SK-N-SH (cell line): Measurements from ENCODE around the gene AGO4. TPM values are rescaled to one million over a fixed set of nuclear protein-coding genes. Genes with fewer than 3 reads are reported as not detected.

Experiments
- CTCF ChIA-PET: fragments of 300-600, 350-600 bp; formaldehyde crosslinking; extraction: SDS; loops from one replicate; lab custom pipeline; 2021; lab: Yijun Ruan, JAX
- POLR2A ChIA-PET: fragments of 350-600 bp; sonication (Branson Sonifier 250); formaldehyde crosslinking; extraction: SDS; loops from one replicate; lab custom pipeline; 2020; ENCODE audit warnings: antibody characterized with exemption, inconsistent platforms; lab: Yijun Ruan, JAX
- DNase-seq: peaks from one replicate; pipeline ENCODE4 v3.0.0; 2012
- H2AFZ ChIP-seq: fragments of 200-600 bp; sonication (generic); 2 replicates; pipeline ENCODE4 v1.8.1; 2016; ENCODE audit warnings: antibody characterized with exemption, mild to moderate bottlenecking, low read depth
- H3F3A ChIP-seq: fragments of 200-600 bp; sonication (generic); replicated peaks from 2 replicates; pipeline ENCODE3; 2016; ENCODE audit warnings: antibody characterized with exemption, mild to moderate bottlenecking; ENCODE audit not compliant: insufficient read depth
- H3K27ac ChIP-seq, 2 experiments: fragments of 200-500 bp in 1 of 2; fragments of 200-600 bp in 1 of 2; sonication (Bioruptor generic) in 1 of 2; sonication (generic), shearing (Covaris generic) in 1 of 2; 2 replicates each; pipeline versions ENCODE4 v1.5.1 to v1.6.1; 2014 to 2016; ENCODE audit warnings: low read depth in 2 of 2, inconsistent platforms in 1 of 2, low read length in 1 of 2, mild to moderate bottlenecking in 1 of 2, mixed read lengths in 1 of 2
- H3K27me3 ChIP-seq: fragments of 200-600 bp; sonication (generic), shearing (Covaris generic); 2 replicates; pipeline ENCODE4 v1.6.1; 2016; ENCODE audit warnings: mixed run types; ENCODE audit not compliant: insufficient read depth
- H3K36me3 ChIP-seq, 2 experiments: fragments of 200-500 bp in 1 of 2; fragments of 200-600 bp in 1 of 2; sonication (Bioruptor generic) in 1 of 2; sonication (generic) in 1 of 2; replicated peaks in 1 of 2; 2 replicates each; pipeline versions ENCODE3 to v1.5.1; 2014 to 2016; ENCODE audit warnings: low read length in 1 of 2, mild to moderate bottlenecking in 1 of 2; ENCODE audit not compliant: insufficient read depth in 2 of 2, control insufficient read depth in 1 of 2
- H3K4me1 ChIP-seq, 2 experiments: fragments of 200-500 bp in 1 of 2; fragments of 200-600 bp in 1 of 2; sonication (Bioruptor generic) in 1 of 2; sonication (generic), shearing (Covaris generic) in 1 of 2; 2 replicates each; pipeline versions ENCODE4 v1.5.1 to v1.6.1; 2014 to 2016; ENCODE audit warnings: low read depth in 1 of 2, low read length in 1 of 2, mixed run types in 1 of 2; ENCODE audit not compliant: insufficient read depth in 2 of 2, control insufficient read depth in 1 of 2
- H3K4me2 ChIP-seq: fragments of 200-600 bp; sonication (generic), shearing (Covaris generic); 2 replicates; pipeline ENCODE4 v1.6.1; 2017; ENCODE audit warnings: mixed run types
- H3K4me3 ChIP-seq, 2 experiments: fragments of 200-500 bp in 1 of 2; fragments of 200-600 bp in 1 of 2; sonication (Bioruptor generic) in 1 of 2; sonication (generic), shearing (Covaris generic) in 1 of 2; 2 replicates each; pipeline versions ENCODE4 v1.5.1 to v1.8.1; 2014 to 2016; ENCODE audit warnings: low read depth in 2 of 2, inconsistent platforms in 1 of 2, low read length in 1 of 2, mild to moderate bottlenecking in 1 of 2, mixed read lengths in 1 of 2, moderate library complexity in 1 of 2
- H3K79me2 ChIP-seq: fragments of 200-600 bp; sonication (generic); 2 replicates; pipeline ENCODE4 v1.8.1; 2017; ENCODE audit warnings: mild to moderate bottlenecking; ENCODE audit not compliant: insufficient read depth
- H3K9ac ChIP-seq: fragments of 200-600 bp; sonication (generic); 2 replicates; pipeline ENCODE4 v1.6.1; 2017; ENCODE audit warnings: mixed run types
- H3K9me2 ChIP-seq: fragments of 200-600 bp; sonication (generic); 2 replicates; pipeline ENCODE4 v1.6.1; 2017; ENCODE audit warnings: mixed run types
- H3K9me3 ChIP-seq: fragments of 200-600 bp; sonication (generic); 2 replicates; pipeline ENCODE4 v1.6.1; 2017; ENCODE audit warnings: mixed run types, mild to moderate bottlenecking, moderate library complexity
- H4K20me1 ChIP-seq: fragments of 200-600 bp; sonication (generic); 2 replicates; pipeline ENCODE4 v1.6.1; 2017; ENCODE audit warnings: mild to moderate bottlenecking, mixed run types; ENCODE audit not compliant: insufficient read depth
- ELF1 ChIP-seq: IDR thresholded peaks from 2 replicates; pipeline ENCODE4 v1.4.0; 2012
- EP300 ChIP-seq, 2 experiments: IDR thresholded peaks; 2 replicates each; pipeline versions ENCODE4 v1.4.0 to v1.6.1; 2012; ENCODE audit warnings: borderline replicate concordance in 1 of 2, low read depth in 1 of 2, low read length in 1 of 2
- EZH2phosphoT487 ChIP-seq: fragments of 200-600 bp; sonication (generic); IDR thresholded peaks from 2 replicates; pipeline ENCODE4 v1.6.1; 2017; ENCODE audit warnings: low read depth, mixed run types, mild to moderate bottlenecking, antibody characterized with exemption, moderate library complexity, borderline replicate concordance
- FOSL2 ChIP-seq: IDR thresholded peaks from 2 replicates; pipeline ENCODE4 v1.4.0; 2012; ENCODE audit warnings: low read depth, mild to moderate bottlenecking, moderate library complexity, borderline replicate concordance
- FOXM1 ChIP-seq: IDR thresholded peaks from 2 replicates; pipeline ENCODE4 v1.4.0; 2012; ENCODE audit warnings: low read depth, mild to moderate bottlenecking
- GABPA ChIP-seq: IDR thresholded peaks from 2 replicates; pipeline ENCODE4 v1.4.0; 2012; ENCODE audit warnings: low read depth, mild to moderate bottlenecking
- IRF3 ChIP-seq: fragments of 150-350 bp; IDR thresholded peaks from 2 replicates; pipeline ENCODE4 v1.6.1; 2016; ENCODE audit warnings: mild to moderate bottlenecking, low read depth, low read length
- JUND ChIP-seq: IDR thresholded peaks from 2 replicates; pipeline ENCODE4 v1.4.0; 2012
- MAX ChIP-seq: IDR thresholded peaks from 2 replicates; pipeline ENCODE4 v1.4.0; 2012; ENCODE audit warnings: low read depth
- MEF2A ChIP-seq: IDR thresholded peaks from 2 replicates; pipeline ENCODE4 v1.4.0; 2012; ENCODE audit warnings: low read depth, borderline replicate concordance
- NFIC ChIP-seq: IDR thresholded peaks from 2 replicates; pipeline ENCODE4 v1.4.0; 2012; ENCODE audit warnings: borderline replicate concordance
- PBX3 ChIP-seq: IDR thresholded peaks from 2 replicates; pipeline ENCODE4; 2012
- POLR2AphosphoS5 ChIP-seq: IDR thresholded peaks from 2 replicates; pipeline ENCODE4 v1.6.1; 2012; ENCODE audit warnings: low read depth, low read length
- RFX5 ChIP-seq: IDR thresholded peaks from 2 replicates; pipeline ENCODE4 v1.6.1; 2012; ENCODE audit warnings: mild to moderate bottlenecking, improper control_type of control experiment, low read length
- TAF1 ChIP-seq: IDR thresholded peaks from 2 replicates; pipeline ENCODE4 v1.6.1; 2012; ENCODE audit warnings: low read depth, mild to moderate bottlenecking, low read length, moderate library complexity, borderline replicate concordance
- TCF12 ChIP-seq: IDR thresholded peaks from 2 replicates; pipeline ENCODE4 v1.4.0; 2012
- TEAD4 ChIP-seq: IDR thresholded peaks from 2 replicates; pipeline ENCODE4 v1.4.0; 2012; ENCODE audit warnings: mild to moderate bottlenecking, borderline replicate concordance; ENCODE audit not compliant: insufficient read depth
- USF2 ChIP-seq: fragments of 150-350 bp; IDR thresholded peaks from 2 replicates; pipeline ENCODE4 v1.6.1; 2017; ENCODE audit warnings: antibody characterized with exemption, low read length, low read depth, borderline replicate concordance
- YY1 ChIP-seq: IDR thresholded peaks from 2 replicates; pipeline ENCODE4 v1.4.0; 2012; ENCODE audit warnings: low read depth, mild to moderate bottlenecking
- ZBTB33 ChIP-seq: IDR thresholded peaks from 2 replicates; pipeline ENCODE4 v1.4.0; 2012; ENCODE audit warnings: low read depth, borderline replicate concordance
- WGBS: methylation state at CpG from one replicate; pipeline ENCODE4 v1.1.6; 2017; ENCODE audit warnings: low lambda C conversion rate; 5-methylcytosine and 5-hydroxymethylcytosine counted together
- polyA plus RNA-seq, 3 experiments: library from polyadenylated mRNA; depleted of rRNA; stranded (reverse); fragments of >200 nt; gene quantifications; 2 replicates each; pipeline ENCODE4 v1.2.3, GENCODE V29; 2012

Gene AGO4
- polyA plus RNA-seq, 1 of the 3 experiments (the other 2 are of a cell fraction) = 4.8 TPM

GRCh38 chr1:35885961-35886558 lies 78.2 kb downstream of the AGO4 start (continued):
- TF ChIP-seq NFIC = no peak
- no peak for TF ChIP-seq YY1

- no peaks in the 10 kb centered on the region for H3K9me3 ChIP-seq
- no peaks in the 10 kb centered on the region for H3K27me3 ChIP-seq
- TF ChIP-seq RFX5 = no peak
- TF ChIP-seq GABPA = no peak
- no peak for TF ChIP-seq FOXM1
- no peak for TF ChIP-seq POLR2AphosphoS5
- TF ChIP-seq FOSL2 = no peak
- no peak for TF ChIP-seq TCF12
- no peak for TF ChIP-seq PBX3
- TF ChIP-seq IRF3 = no peak
- no peak for TF ChIP-seq ELF1
- no peak for TF ChIP-seq TAF1
- TF ChIP-seq EP300 (IDR thresholded peaks at IDR 0.05; ENCODE audit: borderline replicate concordance in 1 of 2, low read depth in 1 of 2, low read length in 1 of 2) = no peak
- TF ChIP-seq EZH2phosphoT487 = no peak
- TF ChIP-seq YY1 = no peak
- TF ChIP-seq MAX = no peak
- no peak for TF ChIP-seq TEAD4
- no peak for TF ChIP-seq ZBTB33
- TF ChIP-seq JUND = no peak
- TF ChIP-seq MEF2A = no peak
- TF ChIP-seq USF2 = no peak
- H2AFZ ChIP-seq = no peak overlapping the region
- peaks cover 5 to 17% of the 10 kb centered on the region in 2 experiments for H3K36me3 ChIP-seq
- H3K27ac ChIP-seq = peak overlapping the region in 1 of 2 experiments; percentile 35; a peak in 1 of 4 replicates
- H4K20me1 ChIP-seq = peaks cover 20% of the 10 kb centered on the region
- no peaks in the 10 kb centered on the region for H3F3A ChIP-seq
- H3K9me2 ChIP-seq = no peaks in the 10 kb centered on the region
- WGBS = 64% methylated on average over 3 of the region's 3 CpGs
- peak overlapping the region; percentile 66; the same call in 1 of the 2 replicates for H3K4me2 ChIP-seq
- peaks cover 12 to 33% of the 10 kb centered on the region in 2 experiments; a peak in 2 of 4 replicates for H3K4me1 ChIP-seq
- H3K9ac ChIP-seq = no peak overlapping the region
- no peak overlapping the region for H3K4me3 ChIP-seq
- peaks cover 39% of the 10 kb centered on the region for H3K79me2 ChIP-seq
- CTCF ChIA-PET = interaction anchor here (1.6 kb wide), 1 partner anchor 11 kb away, joined by 8 read pairs; no protein-coding TSS in a partner anchor
- POLR2A ChIA-PET = interaction anchor here (0.8 kb wide), 1 partner anchor 117 kb away, joined by 3 read pairs; the partner anchor contains the start of gene CLSPN
- DNase-seq = peak; percentile 37
Observed at GRCh38 chr1:35886577-35887431, 79.0 kb downstream of the AGO4 start.
